Heart right ventricle (tissue), 16 donors: ENCODE measurements around the gene IL1RAPL2. TPM values are rescaled to one million over a fixed set of nuclear protein-coding genes. Genes with fewer than 3 reads are reported as not detected.

Experiments used
- ATAC-seq, 8 donors: fragments of 200-7000 bp; cut with Tn5 transposase; one replicate each; pipeline ENCODE4 v1.9.1; 2020; ENCODE audit warnings: mild to moderate bottlenecking in 8 of 8, moderate library complexity in 8 of 8, moderate number of reproducible peaks in 1 of 8
- DNase-seq, 2 donors: peaks; one replicate each; pipeline ENCODE4 v3.0.0-alpha.2; 2020
- H3K27ac ChIP-seq, 10 donors: fragments of 200-600 bp; sonication (generic) in 2 of 10; one replicate each; pipeline versions ENCODE4 v1.5.0 to v1.8.0; 2020 to 2022; ENCODE audit warnings: mild to moderate bottlenecking in 3 of 10
- H3K27me3 ChIP-seq, 7 donors: fragments of 200-600 bp; one replicate each; pipeline ENCODE4 v1.8.0; 2021 to 2022; ENCODE audit warnings: mild to moderate bottlenecking in 2 of 7
- H3K36me3 ChIP-seq, 9 donors: fragments of 200-600 bp; sonication (generic) in 1 of 9; one replicate each; pipeline versions ENCODE4 v1.5.0 to v1.8.0; 2020 to 2022; ENCODE audit warnings: mild to moderate bottlenecking in 2 of 9
- H3K4me1 ChIP-seq, 9 donors: fragments of 200-600 bp; sonication (generic) in 1 of 9; one replicate each; pipeline versions ENCODE4 v1.5.0 to v1.8.0; 2020 to 2022; ENCODE audit warnings: mild to moderate bottlenecking in 4 of 9
- H3K4me3 ChIP-seq, 10 donors: fragments of 200-600 bp; sonication (generic) in 2 of 10; one replicate each; pipeline versions ENCODE4 v1.5.0 to v1.8.0; 2020 to 2022; ENCODE audit warnings: mild to moderate bottlenecking in 7 of 10, moderate library complexity in 2 of 10
- H3K9me3 ChIP-seq, 11 donors: fragments of 200-600 bp in 10 of 11; sonication (generic) in 2 of 11; one replicate each; pipeline versions ENCODE4 v1.5.0 to v1.8.0; 2013 to 2022; ENCODE audit warnings: mild to moderate bottlenecking in 2 of 11, control low read depth in 1 of 11, moderate library complexity in 1 of 11
- CTCF ChIP-seq, 9 donors: fragments of 200-600 bp; sonication (generic) in 2 of 9; IDR thresholded peaks; one replicate each; pipeline versions ENCODE4 v1.5.0 to v1.8.0; 2021 to 2022; ENCODE audit warnings: antibody characterized with exemption in 9 of 9, mild to moderate bottlenecking in 5 of 9, moderate library complexity in 1 of 9
- WGBS, 2 donors: extraction: QIAGEN DNeasy Blood & Tissue Kit; methylation state at CpG; one replicate each; pipeline ENCODE4 v1.1.7; 2013; ENCODE audit warnings: inconsistent platforms in 1 of 2; 5-methylcytosine and 5-hydroxymethylcytosine counted together
- intact Hi-C, 10 donors: fragments of 100-400 bp; cut with DNase I; formaldehyde crosslinking; loops; one replicate each; pipeline versions ENCODE4 v1.11.1 to v1.14.2; 2022
- polyA plus RNA-seq, 2 donors: library from polyadenylated mRNA; stranded (reverse); fragments of 200-250 nt; gene quantifications; one replicate each; pipeline ENCODE4 v1.2.3, GENCODE V29; 2013
- total RNA-seq, 10 donors: library from RNA; stranded (reverse); fragmentation: NEBNext Ultra II Directional in 3 of 10; extraction: Animal tissue kit (Norgen Biotek cat#: 25700) in 3 of 10; gene quantifications; one replicate each; pipeline versions ENCODE4 v1.2.1 to v1.2.4, GENCODE V29; 2021 to 2023
- donor health status: Arrhythmogenic right ventricular cardiomyopathy.
- donor health status: ischemic (EF 13 %, LVEDD 7.1; RV severe dilation, severe dysfunction).
- donor health status: healthy with polysubstance abuse.
- donor health status: DM: no; HTN: yes; CAD: no.
- donor health status: DM: no; HTN: no; CAD: no.
- donor health status: ischemic (EF 25% LVEDD 6.9; RV normal size, moderate dysfunction).
- donor health status: ischemic (EF 25% LVEDD 5.7; RV mildly dilated, moderate dysfunction).
- donor health status: healthy.
- donor health status: DM: yes; HTN: yes; CAD: no.
- donor health status: Ischemic cardiomyopathy.
- donor health status: ischemic (EF 35%, LVEDD 5.7; RV mildly dilated, moderate dysfunction).
- donor health status: nonischemic (EF 11% LVEDD 7.7; RV severe dilation, severe dysfunction).
- donor health status: DM: yes; HTN: yes; CAD: no.
- donor health status: PGD.
- donor health status: ischemic (EF 29% LVEDD 5.4; RV normal size, mild dysfunction).
- donor health status: nonischemic (EF 23%, LVEDD 6.1; RV moderate dilation, normal function).

The IL1RAPL2 gene
- total and polyA plus RNA-seq, 12 donors: 0.01 TPM; not detected in 11

DNA sequence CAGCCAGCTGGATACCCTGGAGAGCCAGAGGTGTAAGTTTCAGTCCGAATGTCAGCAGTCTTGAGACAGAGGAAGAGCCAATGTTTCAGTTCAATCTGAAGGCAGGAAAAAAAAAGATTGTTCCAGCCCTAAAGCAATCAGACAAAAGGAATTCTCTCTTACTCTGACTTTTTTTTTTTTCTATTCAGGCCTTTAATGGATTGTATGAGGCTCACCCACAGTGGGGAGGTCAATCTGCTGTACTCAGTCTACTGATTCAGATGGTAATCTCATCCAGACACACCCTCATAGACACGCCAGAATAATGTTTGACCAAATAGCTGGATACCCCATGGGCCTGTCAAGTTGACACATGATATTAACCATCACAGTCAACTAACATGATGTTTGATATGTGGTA is 602.6 kb downstream of the IL1RAPL2 start:
- H3K27me3 ChIP-seq: peaks cover 0 to 23% (median 0%) of the 10 kb centered on the region in 7 donors
- no peak for DNase-seq
- TF ChIP-seq CTCF (IDR thresholded peaks at IDR 0.05): no peak
- H3K4me1 ChIP-seq: no peaks in the 10 kb centered on the region
- no peak overlapping the region for H3K4me3 ChIP-seq
- no peaks in the 10 kb centered on the region for H3K36me3 ChIP-seq
- no peak overlapping the region for H3K27ac ChIP-seq
- WGBS, 2 donors: 63 to 66% methylated on average over 2 of the region's 2 CpGs
- intact Hi-C loops: no loop called here
- no peaks in the 10 kb centered on the region for H3K9me3 ChIP-seq
- no peak for ATAC-seq

DNA sequence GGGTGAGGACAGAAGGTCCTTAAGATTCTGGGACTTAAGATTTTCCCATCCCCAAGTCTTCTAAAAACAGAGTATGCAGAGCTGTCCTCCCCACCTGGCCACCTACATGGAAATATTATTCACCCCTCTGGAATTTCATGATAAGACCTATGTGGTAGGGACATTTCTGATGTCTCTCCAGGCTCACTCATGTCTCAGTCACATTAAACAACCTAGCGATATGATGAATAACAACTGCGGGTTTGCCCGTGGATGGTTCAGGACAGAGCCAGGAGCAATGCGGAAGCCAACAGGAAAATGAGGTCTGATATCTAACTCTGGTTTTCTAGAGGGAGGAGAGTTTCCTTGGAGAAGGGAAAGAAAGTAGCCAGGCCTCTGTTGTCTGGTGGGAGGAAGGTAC is 607.1 kb downstream of the IL1RAPL2 start:
- ATAC-seq (no peak), DNase-seq (no peak)
- Histone ChIP-seq H3K4me1 (no peaks in the 10 kb centered on the region), H3K27me3 (peaks cover 0 to 19% (median 0%) of the 10 kb centered on the region in 7 donors), H3K9me3 (no peaks in the 10 kb centered on the region), H3K27ac (no peak overlapping the region), H3K36me3 (no peaks in the 10 kb centered on the region), H3K4me3 (no peak overlapping the region)
- WGBS, 2 donors: 76 to 80% methylated on average over 4 of the region's 4 CpGs
- TF ChIP-seq CTCF (IDR thresholded peaks at IDR 0.05): no peak
- intact Hi-C loops: no loop called here

DNA sequence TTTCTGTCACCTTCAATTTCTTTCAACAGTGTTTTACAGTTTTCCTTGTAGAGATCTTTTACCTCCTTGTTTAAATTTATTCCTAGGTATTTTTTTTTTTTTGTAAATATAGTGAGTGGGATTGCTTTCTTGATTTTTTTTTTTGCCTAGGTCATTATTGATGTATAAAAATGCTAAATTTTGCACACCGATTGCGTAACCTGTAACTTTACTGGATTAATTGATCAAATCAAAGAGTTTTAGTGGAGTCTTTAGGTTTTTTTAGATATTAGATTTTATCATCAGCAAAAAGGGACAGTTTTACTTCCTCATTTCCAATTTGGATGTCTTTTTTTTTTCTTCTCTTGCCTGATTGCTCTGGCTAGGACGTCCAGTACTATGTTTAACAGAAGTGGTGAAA is 613.6 kb downstream of the IL1RAPL2 start:
- DNase-seq: no peak
- Histone ChIP-seq H3K9me3 (peaks cover 0 to 21% (median 0%) of the 10 kb centered on the region in 11 donors), H3K4me3 (no peak overlapping the region), H3K27me3 (peaks cover 0 to 3% (median 0%) of the 10 kb centered on the region in 7 donors), H3K27ac (no peak overlapping the region), H3K36me3 (no peaks in the 10 kb centered on the region), H3K4me1 (no peaks in the 10 kb centered on the region)
- intact Hi-C loops: no loop called here
- no peak for ATAC-seq
- no peak for TF ChIP-seq CTCF (IDR thresholded peaks at IDR 0.05)
- 84 to 94% methylated on average over 3 of the region's 3 CpGs for WGBS, 2 donors

- no peaks in the 10 kb centered on the region for H3K9me3 ChIP-seq
- ATAC-seq: no peak
- H3K27me3 ChIP-seq: peaks cover 0 to 22% (median 0%) of the 10 kb centered on the region in 7 donors
- no peaks in the 10 kb centered on the region for H3K36me3 ChIP-seq
- TF ChIP-seq CTCF (IDR thresholded peaks at IDR 0.05): no peak
- intact Hi-C loops: no loop called here
- no peaks in the 10 kb centered on the region for H3K4me1 ChIP-seq
- WGBS, 2 donors: 89 to 97% methylated on average over 8 of the region's 8 CpGs
- DNase-seq: no peak
- no peak overlapping the region for H3K27ac ChIP-seq
- no peak overlapping the region for H3K4me3 ChIP-seq
These were observed 623.1 kb downstream of the IL1RAPL2 start for GRCh38 chrX:105189093-105189492.
